Raji (cell line): ENCODE measurements around the gene NUP210.

ENCODE experiments used
- POLR2A ChIP-seq: IDR thresholded peaks from 2 replicates; pipeline ENCODE4 v1.6.1; 2011; ENCODE audit warnings: low read depth, low read length, control low read depth; ENCODE audit not compliant: insufficient read depth

Gene NUP210

DNA sequence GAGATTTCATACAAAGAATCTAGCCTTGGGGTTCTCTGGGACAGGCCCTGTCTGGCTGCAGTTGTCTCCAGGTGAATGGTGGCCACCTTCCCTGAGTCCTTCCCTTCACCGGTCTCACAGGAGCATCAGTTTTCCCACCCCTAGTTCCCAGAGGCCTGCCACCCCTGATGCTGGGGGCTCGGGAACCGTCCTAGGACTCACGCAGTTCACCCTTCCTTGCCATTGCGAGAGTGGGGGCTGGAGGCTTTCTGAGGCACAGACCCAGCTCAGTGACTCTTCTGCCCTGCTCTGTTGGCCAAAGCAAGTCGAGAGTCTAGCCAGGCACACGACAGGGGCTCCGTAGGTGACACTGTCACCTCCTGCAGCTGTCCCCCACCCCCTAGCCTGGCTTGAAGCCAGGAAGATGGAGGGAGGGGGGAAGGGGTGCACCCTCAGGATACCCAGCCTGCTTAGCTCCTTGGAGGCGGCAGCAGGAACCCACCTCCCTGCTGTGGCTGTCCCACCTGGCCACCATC lies 130.3 kb downstream of the NUP210 start:
- TF ChIP-seq POLR2A: no peak

DNA sequence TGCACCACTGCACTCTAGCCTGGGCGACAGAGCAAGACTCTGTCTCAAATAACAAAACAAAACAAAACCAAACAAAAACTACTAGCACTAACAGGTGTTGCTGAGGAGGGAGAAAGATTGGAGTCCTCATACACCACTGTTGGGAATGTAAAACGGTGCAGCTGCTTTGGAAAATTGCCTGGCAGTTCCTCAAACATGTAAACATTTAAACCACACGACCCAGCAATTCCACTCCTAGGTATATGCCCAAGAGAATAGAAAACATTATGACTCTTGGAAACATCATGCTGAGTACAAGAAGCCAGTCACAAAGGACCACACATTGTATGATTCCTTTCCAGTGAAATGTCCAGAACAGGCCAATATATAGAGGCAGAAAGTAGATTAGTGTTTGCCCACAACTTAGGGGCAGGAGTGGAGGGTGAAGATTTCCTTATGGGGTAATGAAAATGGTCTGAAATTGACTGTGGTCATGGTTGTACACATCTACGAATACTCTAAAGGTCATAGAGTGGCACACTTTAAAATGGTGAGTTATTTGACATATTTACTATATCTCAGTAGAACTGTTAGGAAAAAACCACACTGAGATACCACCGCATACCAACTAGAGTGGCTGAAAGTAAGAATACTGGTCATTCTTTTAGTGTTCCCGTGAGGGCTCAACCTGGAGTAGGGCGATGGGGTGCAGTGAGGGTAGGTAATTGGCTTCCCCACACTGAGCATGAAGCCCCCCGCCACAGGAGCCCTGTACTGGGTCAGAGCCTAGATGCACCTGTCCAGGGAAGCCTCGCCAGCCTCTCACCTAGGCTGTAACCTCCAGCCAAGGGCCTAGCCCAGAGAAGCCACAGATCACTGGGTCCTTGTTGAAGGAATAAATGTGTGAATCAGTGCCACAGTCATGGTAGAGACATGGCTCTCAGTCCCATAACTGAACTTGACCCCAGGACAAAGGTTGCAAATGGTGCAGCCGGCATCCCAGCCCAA lies 131.1 kb downstream of the NUP210 start:
- TF ChIP-seq POLR2A: no peak

DNA sequence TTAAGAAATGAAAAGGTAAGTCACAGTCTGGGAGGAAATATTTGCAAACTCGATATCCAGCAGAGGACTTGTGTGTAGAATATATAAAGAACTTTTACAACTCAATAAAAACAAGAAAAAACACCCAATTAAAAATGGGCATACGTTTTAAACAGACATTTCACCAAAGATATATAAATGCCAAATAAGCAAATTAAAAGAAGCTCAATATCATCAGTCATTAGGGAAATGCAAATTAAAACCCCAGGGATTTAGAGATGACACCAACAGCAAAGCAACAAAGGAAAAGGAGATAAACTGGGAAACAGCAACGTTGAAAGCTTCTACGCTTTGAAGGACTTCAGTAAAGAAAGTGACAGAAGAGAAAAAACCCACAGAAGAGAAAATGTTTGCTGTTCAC lies 132.3 kb downstream of the NUP210 start:
- TF ChIP-seq POLR2A: no peak

DNA sequence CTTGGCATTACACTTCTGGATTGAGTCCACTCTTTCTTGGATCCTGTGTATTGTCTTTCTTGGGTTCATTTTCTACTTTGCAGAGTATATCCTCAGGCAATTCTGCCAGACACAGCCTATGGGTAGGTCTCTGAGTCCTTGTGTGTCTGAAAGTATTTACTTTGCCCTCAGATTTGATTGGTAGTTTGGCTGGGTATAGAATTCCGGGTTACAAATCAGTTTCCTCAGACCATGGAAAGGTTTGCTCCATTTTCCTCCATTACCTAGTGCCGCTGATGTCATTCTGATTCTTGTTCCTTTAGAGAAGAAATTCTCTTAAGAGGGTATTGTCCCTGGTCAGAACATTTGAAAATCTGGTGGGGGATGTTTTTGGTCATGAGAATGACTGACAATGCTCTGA lies 133.2 kb downstream of the NUP210 start:
- no peak for TF ChIP-seq POLR2A

DNA sequence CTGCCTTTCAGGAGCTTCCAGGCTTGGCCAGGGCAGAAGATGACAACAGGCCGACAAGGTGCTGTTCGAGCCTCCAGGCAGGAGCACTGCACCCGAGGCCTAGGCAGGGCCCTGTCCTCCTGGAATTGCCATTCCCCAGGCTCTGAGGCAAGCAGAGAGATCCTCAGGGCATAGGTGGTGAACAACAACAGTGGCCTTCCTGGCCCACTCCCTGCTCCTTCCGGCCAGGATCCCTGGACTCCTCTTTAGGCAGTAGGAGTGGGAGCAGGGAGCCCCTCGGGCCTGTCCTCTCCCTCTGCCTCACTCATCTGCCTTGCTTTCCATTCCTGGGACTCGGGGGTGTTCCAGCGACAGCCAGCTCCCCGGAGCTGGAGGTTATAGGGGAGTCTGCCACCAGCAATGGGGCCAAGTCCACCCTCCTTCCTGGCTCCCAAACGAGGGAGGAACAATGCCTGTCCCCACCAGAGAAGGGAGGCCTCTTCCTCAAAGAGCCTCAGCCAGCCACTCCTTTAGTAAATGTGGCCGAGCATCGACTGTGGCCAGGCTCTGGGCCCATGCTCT lies 135.0 kb downstream of the NUP210 start:
- TF ChIP-seq POLR2A: no peak

DNA sequence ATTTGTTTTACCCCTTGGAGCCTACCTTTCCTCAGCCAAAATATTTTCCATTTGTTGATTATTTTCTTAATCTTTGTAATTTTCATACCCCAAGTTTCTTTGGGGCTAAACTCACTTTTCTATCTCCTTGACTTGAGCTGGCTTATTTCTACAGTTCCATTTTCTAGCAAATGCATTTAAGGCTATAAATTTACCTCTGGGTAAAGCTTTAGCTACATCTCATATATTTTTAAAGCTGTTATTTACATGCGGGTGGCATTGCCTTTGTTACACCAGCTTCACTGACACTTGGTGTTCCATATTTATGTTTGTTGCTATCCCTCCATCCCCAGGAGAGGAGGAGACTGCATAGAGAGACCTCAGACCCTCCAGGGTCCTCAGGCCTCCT lies 136.3 kb downstream of the NUP210 start:
- TF ChIP-seq POLR2A: no peak

DNA sequence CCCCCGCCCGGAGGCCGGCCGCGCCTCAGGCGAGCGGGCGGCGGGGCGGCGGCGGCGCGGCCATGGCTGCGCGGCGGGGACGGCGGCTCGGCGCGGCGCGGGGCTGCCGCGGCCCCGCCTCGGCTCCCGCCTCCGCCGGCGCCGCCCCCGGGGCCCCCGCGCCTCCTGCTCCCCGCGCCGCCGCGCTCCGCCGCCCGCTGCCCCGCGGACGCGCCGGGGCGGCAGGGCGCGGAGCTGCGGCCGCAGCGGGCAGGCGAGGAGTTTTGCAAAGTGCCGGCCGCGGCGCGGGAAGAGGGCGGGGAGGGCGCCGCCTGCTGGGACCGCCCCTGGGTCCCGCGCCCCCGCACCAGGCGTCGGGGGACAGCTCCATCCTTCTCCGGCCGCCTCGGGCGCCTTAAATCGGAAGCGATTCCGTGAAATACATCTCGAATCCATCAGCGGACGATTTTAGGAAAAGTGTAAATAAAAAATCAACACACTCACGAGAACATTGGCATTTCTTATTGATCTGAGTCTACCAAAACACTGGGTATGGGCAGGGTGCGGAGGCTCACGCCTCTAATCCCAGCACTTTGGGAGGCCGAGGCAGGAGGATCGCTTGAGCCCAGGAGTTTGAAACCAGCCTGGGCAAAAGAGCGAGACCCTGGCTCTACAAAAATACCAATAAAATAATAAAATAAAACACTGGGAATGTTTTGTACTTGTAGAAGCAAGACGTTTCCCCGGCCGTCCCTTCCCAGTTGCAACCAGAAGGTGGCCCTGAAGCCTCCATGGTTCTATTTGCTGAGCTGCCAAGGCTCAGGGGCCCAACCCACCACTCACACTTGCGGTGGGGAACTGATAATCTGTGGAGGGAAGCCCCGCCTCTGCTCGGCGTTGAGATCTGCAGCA lies 136.9 kb downstream of the NUP210 start:
- no peak for TF ChIP-seq POLR2A

DNA sequence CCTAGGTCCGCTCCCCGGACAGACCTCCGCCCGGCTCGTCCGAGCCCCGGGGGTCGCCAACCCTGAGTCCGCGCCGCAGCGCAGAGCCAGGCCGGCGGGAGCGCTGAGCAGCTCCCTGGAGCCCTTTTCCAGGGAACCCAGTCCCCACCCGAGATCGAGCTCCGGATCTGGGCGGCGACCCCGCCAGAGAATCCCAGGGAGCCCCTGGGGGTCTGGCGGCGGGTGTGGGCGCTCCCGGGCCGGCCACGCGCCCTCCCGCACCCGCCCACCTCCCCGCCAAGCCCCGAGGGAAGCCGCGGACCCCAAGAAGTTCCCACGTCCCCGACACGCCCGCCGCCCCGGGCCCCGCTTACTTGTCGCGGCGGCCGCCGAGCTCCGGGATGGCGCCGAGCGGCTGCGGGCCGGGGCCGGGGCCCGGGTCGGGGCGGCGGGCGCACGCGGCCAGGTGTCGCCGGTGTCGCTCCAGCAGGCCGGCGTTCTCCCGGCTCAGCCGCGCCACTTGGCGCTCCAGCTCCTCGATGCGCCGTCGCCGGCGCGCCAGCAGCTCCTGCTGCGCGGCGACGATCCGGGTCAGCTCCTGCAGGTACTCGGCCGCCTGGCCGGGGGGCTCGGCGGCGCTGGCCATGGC lies 137.7 kb downstream of the NUP210 start:
- TF ChIP-seq POLR2A: no peak

DNA sequence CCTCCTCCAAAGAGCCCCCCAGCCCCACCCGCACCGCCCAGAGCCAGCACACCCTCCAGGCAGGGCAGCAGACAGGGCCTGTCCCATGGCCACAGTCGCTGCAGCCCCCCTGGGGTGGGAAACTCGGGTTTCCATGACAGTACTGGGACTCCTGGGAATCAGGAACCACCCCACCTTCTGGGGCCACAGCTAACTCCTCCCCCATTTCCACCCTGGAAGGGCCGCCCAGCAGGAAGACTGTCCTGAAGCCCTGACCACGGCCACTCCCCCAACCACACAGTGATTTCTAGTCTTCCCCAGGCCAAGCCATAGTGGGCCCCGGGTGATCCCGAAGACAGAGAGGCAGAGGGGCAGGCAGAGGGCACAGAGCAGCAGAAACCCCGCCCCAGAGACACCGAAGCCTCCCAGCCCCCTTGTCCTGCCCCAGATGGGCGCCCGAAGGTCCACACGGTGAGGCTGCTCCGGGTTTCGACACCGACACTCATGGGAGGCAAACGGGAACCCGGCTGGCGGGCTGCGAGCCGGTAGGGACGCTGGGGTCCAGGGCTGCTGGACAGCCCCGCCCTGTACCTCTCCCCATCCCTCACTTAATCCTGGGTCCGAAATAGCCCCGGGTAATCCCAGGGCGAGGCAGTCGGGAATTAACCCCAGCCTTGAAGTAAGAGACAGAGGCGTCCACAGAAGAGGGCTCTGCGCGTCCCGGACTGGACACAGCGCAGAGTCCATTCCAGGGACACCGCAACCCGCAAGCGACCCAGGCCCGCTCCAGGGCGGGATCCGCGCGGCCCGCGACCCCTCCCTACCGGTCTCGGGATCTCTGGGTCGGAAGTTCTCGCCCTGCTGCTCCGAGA lies 138.4 kb downstream of the NUP210 start:
- no peak for TF ChIP-seq POLR2A

DNA sequence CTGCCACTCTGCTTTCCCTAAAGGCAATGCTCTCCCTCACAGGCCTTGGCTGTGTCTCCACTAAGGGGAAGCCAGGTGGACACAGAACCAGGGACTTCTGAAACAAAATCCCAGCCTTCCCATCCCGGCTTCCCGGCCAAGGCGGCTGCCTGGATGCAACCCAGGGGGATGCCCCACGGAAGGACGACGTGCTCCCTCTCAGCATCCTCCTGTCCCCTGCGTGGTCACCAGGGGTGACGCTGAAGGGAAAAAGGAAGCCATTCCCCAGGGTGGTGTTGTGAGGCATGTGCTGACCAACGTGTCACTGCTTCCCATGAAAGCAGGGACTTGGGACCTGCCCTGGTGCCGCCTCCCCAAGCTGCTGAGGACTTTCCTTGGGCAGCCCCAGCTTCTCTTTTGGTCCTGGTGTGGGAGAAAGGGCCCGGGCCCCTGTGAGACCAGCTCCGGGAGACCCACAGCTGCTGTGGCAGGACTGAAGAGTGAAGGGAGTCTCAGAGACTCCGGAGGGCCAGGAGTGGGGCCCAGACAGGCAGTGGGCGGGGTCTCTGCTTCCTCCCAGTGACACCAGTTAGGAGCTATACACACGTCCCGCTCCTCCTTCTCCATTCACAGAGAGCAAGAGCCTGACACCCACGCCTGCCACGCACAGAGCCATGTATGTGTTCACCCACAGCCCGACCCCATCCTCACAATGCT lies 139.2 kb downstream of the NUP210 start:
- TF ChIP-seq POLR2A: no peak

DNA sequence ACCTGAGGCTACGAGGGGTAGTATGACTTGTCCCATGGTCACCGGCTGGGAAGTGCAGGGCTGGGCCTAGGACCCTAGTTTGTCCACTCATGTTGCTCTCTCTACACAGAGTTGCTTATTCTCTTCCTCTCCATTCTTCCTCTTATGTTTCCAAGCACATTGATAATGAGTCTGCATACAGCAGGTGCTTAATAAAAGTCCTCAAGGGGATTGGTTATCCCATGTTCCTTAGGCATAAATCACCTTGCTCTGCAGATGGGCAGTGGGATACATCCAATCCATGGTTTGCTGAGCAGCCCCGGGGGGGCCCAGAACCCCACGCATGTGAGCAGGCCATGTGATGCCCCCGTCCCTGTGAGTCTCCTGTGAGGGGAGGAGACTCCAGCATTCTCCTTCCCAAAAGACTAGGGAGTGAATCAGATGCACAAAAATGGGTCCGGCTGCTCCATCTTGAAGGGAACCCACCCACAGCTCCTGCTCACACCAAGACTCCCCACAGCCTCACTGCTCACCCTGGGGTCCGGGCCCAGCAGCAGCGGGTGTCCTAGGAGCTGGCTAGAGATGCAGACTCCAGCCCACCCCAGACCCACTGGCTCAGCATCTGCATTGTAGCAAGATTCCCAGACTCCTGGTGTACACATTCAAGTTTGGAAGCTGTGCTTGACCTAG lies 139.9 kb downstream of the NUP210 start:
- TF ChIP-seq POLR2A: no peak

DNA sequence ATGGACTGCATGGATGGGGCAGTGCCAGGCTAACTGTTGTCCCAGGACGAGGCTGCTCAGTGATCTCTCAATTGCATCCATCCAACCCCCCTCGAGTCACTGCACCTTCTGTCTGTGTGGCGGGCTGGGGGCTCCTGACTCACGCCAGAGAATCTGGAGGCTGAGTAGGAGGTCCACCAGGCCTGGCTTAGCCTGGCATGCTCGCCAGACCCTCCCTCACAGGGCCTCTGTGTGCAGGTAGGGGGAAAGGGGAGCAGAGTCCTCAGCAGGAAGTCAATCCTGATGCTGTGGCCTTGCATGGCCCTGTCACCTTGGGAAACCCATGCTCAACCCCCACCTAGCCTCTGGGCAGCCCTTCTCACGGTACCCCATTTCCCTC lies 140.6 kb downstream of the NUP210 start:
- no peak for TF ChIP-seq POLR2A
